SU-DHL-6 (cell line): ENCODE measurements around the gene RNF43.

Experiments used
- EZH2phosphoT487 ChIP-seq: fragments of 200-600 bp; sonication (generic), shearing (Covaris generic); conservative IDR thresholded peaks from 2 replicates; pipeline ENCODE4 v1.6.1; 2018; ENCODE audit warnings: mild to moderate bottlenecking, antibody characterized with exemption, low read length, moderate library complexity, mixed read lengths
- TF ChIP-seq, protein P1 (sequence below): fragments of 200-600 bp; sonication (generic); IDR thresholded peaks from one replicate; pipeline ENCODE4 v1.5.1; 2017; ENCODE audit warnings: antibody characterized with exemption, mild to moderate bottlenecking, low read length, moderate library complexity; ENCODE audit not compliant: insufficient read depth, poor library complexity, severe bottlenecking

DNA sequence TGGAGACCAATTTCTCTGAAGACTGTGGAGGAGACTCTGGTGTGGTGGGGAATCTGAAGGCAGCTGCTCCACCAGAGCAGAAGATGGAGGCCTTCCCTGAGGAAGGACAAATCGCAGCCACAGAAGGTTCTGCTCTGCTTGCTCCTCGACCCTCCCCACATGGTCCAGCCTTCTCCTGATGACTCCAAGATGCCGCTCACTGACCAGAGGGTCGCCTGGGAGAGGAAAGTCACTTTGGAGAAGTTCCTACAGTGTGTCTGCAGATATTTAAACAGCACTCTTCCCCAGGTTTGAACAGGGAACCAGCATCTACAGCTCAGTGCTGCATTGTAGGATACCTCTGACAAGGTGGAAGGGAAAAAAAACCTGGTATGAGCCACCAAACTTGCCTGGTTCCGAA is 44.3 kb downstream of the RNF43 start:
- TF ChIP-seq, protein P1, sequence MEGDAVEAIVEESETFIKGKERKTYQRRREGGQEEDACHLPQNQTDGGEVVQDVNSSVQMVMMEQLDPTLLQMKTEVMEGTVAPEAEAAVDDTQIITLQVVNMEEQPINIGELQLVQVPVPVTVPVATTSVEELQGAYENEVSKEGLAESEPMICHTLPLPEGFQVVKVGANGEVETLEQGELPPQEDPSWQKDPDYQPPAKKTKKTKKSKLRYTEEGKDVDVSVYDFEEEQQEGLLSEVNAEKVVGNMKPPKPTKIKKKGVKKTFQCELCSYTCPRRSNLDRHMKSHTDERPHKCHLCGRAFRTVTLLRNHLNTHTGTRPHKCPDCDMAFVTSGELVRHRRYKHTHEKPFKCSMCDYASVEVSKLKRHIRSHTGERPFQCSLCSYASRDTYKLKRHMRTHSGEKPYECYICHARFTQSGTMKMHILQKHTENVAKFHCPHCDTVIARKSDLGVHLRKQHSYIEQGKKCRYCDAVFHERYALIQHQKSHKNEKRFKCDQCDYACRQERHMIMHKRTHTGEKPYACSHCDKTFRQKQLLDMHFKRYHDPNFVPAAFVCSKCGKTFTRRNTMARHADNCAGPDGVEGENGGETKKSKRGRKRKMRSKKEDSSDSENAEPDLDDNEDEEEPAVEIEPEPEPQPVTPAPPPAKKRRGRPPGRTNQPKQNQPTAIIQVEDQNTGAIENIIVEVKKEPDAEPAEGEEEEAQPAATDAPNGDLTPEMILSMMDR: no peak
- no peak for TF ChIP-seq EZH2phosphoT487
